Neural cell (in vitro differentiated cells): ENCODE data around the gene GNAS. TPM values are rescaled to one million over a fixed set of nuclear protein-coding genes. Genes with fewer than 3 reads are reported as not detected.

ENCODE experiments used
- H2AFZ ChIP-seq: fragments of 200-600, 300-800 bp; sonication (generic), shearing (Covaris generic); 2 replicates; pipeline ENCODE4 v1.6.0; 2014; ENCODE audit warnings: low read depth, mild to moderate bottlenecking, antibody characterized with exemption, low read length, moderate library complexity
- H3F3A ChIP-seq: fragments of 200-600 bp; shearing (Covaris generic); 2 replicates; pipeline ENCODE4 v1.6.1; 2016; ENCODE audit warnings: mild to moderate bottlenecking, moderate library complexity, mixed read lengths, antibody characterized with exemption, low read length; ENCODE audit not compliant: insufficient read depth, poor library complexity, severe bottlenecking
- H3K27ac ChIP-seq: fragments of 200-600, 300-800 bp; sonication (generic), shearing (Covaris generic); 2 replicates; pipeline ENCODE4 v1.5.1; 2014; ENCODE audit warnings: mild to moderate bottlenecking, low read length, moderate library complexity
- H3K27me3 ChIP-seq: fragments of 300-800, 200-600 bp; sonication (generic), shearing (Covaris generic); 2 replicates; pipeline ENCODE4 v1.6.0; 2014; ENCODE audit warnings: mild to moderate bottlenecking, low read depth, low read length, moderate library complexity; ENCODE audit not compliant: insufficient read depth
- H3K36me3 ChIP-seq: fragments of 300-800, 200-600 bp; sonication (generic), shearing (Covaris generic); 2 replicates; pipeline ENCODE4 v1.5.1; 2014; ENCODE audit warnings: mild to moderate bottlenecking, antibody characterized with exemption, low read length, moderate library complexity; ENCODE audit not compliant: insufficient read depth
- H3K4me2 ChIP-seq: fragments of 300-800, 200-600 bp; sonication (generic), shearing (Covaris generic); 2 replicates; pipeline ENCODE4 v1.6.0; 2014; ENCODE audit warnings: mild to moderate bottlenecking, low read length
- H3K4me3 ChIP-seq: fragments of 300-800, 200-600 bp; sonication (generic), shearing (Covaris generic); 2 replicates; pipeline ENCODE4 v1.5.1; 2014; ENCODE audit warnings: mild to moderate bottlenecking, low read length, moderate library complexity
- H3K79me2 ChIP-seq: fragments of 200-600 bp; shearing (Covaris generic); replicated peaks from 2 replicates; pipeline ENCODE4 v1.6.0; 2014; ENCODE audit warnings: mild to moderate bottlenecking, low read length, moderate library complexity; ENCODE audit not compliant: insufficient read depth
- H3K9ac ChIP-seq: fragments of 300-800, 200-600 bp; sonication (generic), shearing (Covaris generic); 2 replicates; pipeline ENCODE4 v1.6.1; 2016; ENCODE audit warnings: mild to moderate bottlenecking, low read length, mixed read lengths
- H3K9me2 ChIP-seq: fragments of 200-600 bp; shearing (Covaris generic); 2 replicates; pipeline ENCODE4 v1.6.1; 2016; ENCODE audit warnings: mild to moderate bottlenecking, low read length, mixed read lengths; ENCODE audit not compliant: insufficient read depth
- H3K9me3 ChIP-seq: fragments of 200-600, 300-800 bp; sonication (generic), shearing (Covaris generic); 2 replicates; pipeline ENCODE4 v1.6.1; 2016; ENCODE audit warnings: mild to moderate bottlenecking, mixed run types, low read length, moderate library complexity, mixed read lengths
- H4K20me1 ChIP-seq: fragments of 200-600 bp; shearing (Covaris generic); 2 replicates; pipeline ENCODE4 v1.6.1; 2016; ENCODE audit warnings: mild to moderate bottlenecking, mixed run types; ENCODE audit not compliant: insufficient read depth
- EP300 ChIP-seq: fragments of 450-650 bp; conservative IDR thresholded peaks from 2 replicates; pipeline ENCODE4 v1.6.1; 2014; ENCODE audit warnings: antibody characterized with exemption, mild to moderate bottlenecking, moderate library complexity; ENCODE audit not compliant: poor library complexity, severe bottlenecking
- EZH2 ChIP-seq: fragments of 200-600, 300-800 bp; shearing (Covaris generic), sonication (generic); IDR thresholded peaks from 2 replicates; pipeline ENCODE4 v1.6.1; 2014; ENCODE audit warnings: antibody characterized with exemption, low read length, borderline replicate concordance, mild to moderate bottlenecking; ENCODE audit not compliant: insufficient read depth, poor library complexity, severe bottlenecking
- MXI1 ChIP-seq: fragments of 450-650 bp; conservative IDR thresholded peaks from 2 replicates; pipeline ENCODE4 v1.6.1; 2014; ENCODE audit warnings: antibody characterized with exemption, mild to moderate bottlenecking; ENCODE audit not compliant: poor library complexity, severe bottlenecking
- POLR2AphosphoS5 ChIP-seq: IDR thresholded peaks from 2 replicates; pipeline ENCODE4 v1.6.1; 2012
- RAD21 ChIP-seq: fragments of 450-650 bp; conservative IDR thresholded peaks from 2 replicates; pipeline ENCODE4 v1.6.1; 2014; ENCODE audit warnings: antibody characterized with exemption, mild to moderate bottlenecking, moderate library complexity
- SMC3 ChIP-seq: fragments of 450-650 bp; conservative IDR thresholded peaks from 2 replicates; pipeline ENCODE4 v1.6.1; 2014; ENCODE audit warnings: antibody characterized with exemption, mild to moderate bottlenecking, moderate library complexity; ENCODE audit not compliant: poor library complexity
- TAF1 ChIP-seq: IDR thresholded peaks from 2 replicates; pipeline ENCODE4 v1.6.1; 2012; ENCODE audit warnings: low read depth
- polyA plus RNA-seq: library from polyadenylated mRNA; depleted of rRNA; stranded (reverse); fragments of >200 nt; gene quantifications from 2 replicates; pipeline ENCODE4 v1.2.3, GENCODE V29; 2014
- TF ChIP-seq, protein P1 (sequence below): fragments of 450-650 bp; IDR thresholded peaks from 2 replicates; pipeline ENCODE4 v1.5.1; 2014; ENCODE audit warnings: antibody characterized with exemption, mild to moderate bottlenecking, moderate library complexity; ENCODE audit not compliant: poor library complexity, severe bottlenecking
- TF ChIP-seq, protein P2 (sequence below): IDR thresholded peaks from 2 replicates; pipeline ENCODE4 v1.6.1; 2012; ENCODE audit warnings: borderline replicate concordance

GNAS gene
- polyA plus RNA-seq, 1 donor from 2014 or later = 958 TPM

DNA sequence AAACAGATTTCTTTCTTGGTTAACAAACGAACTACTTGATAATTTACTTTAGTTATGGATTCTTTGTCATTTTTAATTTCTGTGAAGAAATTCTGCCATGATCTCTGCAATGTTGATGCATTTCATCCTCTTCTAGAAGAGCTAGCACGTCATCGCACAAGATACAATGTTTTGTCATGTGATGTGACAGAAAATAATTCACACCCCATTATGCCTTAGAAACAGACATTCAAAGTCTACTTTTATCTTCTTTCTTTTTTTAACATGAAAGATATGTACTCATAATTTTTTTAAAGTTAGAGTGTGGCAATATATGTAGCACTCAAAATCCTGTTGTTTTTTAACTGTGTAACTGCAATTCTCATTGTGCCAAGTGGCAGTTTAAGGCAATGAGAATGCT, 89.0 kb downstream of the GNAS start:
- Histone ChIP-seq H3F3A (no peaks in the 10 kb centered on the region), H3K27me3 (no peaks in the 10 kb centered on the region), H3K79me2 (no peaks in the 10 kb centered on the region), H3K36me3 (no peaks in the 10 kb centered on the region), H3K9ac (no peak overlapping the region), H3K9me3 (no peaks in the 10 kb centered on the region), H3K4me2 (no peak overlapping the region), H2AFZ (no peak overlapping the region), H3K27ac (no peak overlapping the region), H3K9me2 (no peaks in the 10 kb centered on the region), H3K4me3 (no peak overlapping the region), H4K20me1 (no peaks in the 10 kb centered on the region)
- TF ChIP-seq RAD21 = no peak

DNA sequence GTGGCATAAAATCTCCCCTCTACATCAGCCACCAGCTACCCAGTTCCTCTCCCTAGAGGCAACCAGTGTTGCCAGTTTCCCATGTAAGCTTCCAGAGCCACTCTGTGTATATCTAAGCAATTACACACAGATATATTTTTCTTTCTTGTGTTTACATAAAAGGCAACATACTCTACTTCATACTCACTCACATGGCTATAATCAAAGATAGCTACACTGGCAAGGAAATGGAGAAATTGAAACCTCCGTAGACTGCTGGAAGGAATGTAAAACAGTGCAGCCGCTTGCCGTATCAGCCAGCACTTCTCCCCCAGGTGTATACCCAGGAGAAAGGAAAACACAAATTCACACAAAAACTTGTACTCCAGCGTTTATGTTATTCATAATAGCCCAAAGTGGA, 90.0 kb downstream of the GNAS start:
- Histone ChIP-seq H3K36me3 (no peaks in the 10 kb centered on the region), H4K20me1 (no peaks in the 10 kb centered on the region), H3K9me3 (no peaks in the 10 kb centered on the region), H3K9me2 (no peaks in the 10 kb centered on the region), H3F3A (no peaks in the 10 kb centered on the region), H3K4me3 (no peak overlapping the region), H2AFZ (no peak overlapping the region), H3K4me2 (no peak overlapping the region), H3K27me3 (no peaks in the 10 kb centered on the region), H3K27ac (no peak overlapping the region), H3K9ac (no peak overlapping the region), H3K79me2 (no peaks in the 10 kb centered on the region)
- TF ChIP-seq EP300 = no peak
- TF ChIP-seq SMC3 = no peak

DNA sequence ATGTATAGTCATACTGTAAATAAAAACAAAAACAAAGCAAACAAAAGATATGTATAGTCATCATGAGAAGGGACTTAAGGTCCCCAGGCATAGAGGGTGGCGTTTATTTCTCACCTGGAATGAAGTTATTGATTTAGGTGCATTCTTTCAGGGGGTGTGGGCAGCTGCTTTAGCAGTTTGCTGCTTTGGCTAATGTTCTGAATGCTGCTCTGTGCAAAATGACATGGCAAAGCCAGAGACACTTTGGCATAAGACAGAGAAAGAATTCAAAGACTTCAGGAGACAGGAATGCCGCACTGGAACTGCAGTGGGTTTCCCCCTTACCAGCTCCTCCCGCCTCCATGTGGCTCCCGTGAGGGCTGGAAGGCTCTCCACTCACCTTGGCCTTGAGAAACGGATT, 92.1 kb downstream of the GNAS start:
- H3K36me3 ChIP-seq = no peaks in the 10 kb centered on the region
- H3F3A ChIP-seq = no peaks in the 10 kb centered on the region
- no peak overlapping the region for H3K4me2 ChIP-seq
- H3K4me3 ChIP-seq = no peak overlapping the region
- no peaks in the 10 kb centered on the region for H4K20me1 ChIP-seq
- no peaks in the 10 kb centered on the region for H3K9me2 ChIP-seq
- H2AFZ ChIP-seq = no peak overlapping the region
- no peak overlapping the region for H3K27ac ChIP-seq
- H3K27me3 ChIP-seq = no peaks in the 10 kb centered on the region
- no peak overlapping the region for H3K9ac ChIP-seq
- no peaks in the 10 kb centered on the region for H3K9me3 ChIP-seq
- no peaks in the 10 kb centered on the region for H3K79me2 ChIP-seq
- TF ChIP-seq EP300 (no peak), RAD21 (no peak), SMC3 (no peak), MXI1 (no peak), TAF1 (no peak), POLR2AphosphoS5 (no peak), EZH2 (no peak)
- TF ChIP-seq, protein P1, sequence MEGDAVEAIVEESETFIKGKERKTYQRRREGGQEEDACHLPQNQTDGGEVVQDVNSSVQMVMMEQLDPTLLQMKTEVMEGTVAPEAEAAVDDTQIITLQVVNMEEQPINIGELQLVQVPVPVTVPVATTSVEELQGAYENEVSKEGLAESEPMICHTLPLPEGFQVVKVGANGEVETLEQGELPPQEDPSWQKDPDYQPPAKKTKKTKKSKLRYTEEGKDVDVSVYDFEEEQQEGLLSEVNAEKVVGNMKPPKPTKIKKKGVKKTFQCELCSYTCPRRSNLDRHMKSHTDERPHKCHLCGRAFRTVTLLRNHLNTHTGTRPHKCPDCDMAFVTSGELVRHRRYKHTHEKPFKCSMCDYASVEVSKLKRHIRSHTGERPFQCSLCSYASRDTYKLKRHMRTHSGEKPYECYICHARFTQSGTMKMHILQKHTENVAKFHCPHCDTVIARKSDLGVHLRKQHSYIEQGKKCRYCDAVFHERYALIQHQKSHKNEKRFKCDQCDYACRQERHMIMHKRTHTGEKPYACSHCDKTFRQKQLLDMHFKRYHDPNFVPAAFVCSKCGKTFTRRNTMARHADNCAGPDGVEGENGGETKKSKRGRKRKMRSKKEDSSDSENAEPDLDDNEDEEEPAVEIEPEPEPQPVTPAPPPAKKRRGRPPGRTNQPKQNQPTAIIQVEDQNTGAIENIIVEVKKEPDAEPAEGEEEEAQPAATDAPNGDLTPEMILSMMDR = no peak
- TF ChIP-seq, protein P2, sequence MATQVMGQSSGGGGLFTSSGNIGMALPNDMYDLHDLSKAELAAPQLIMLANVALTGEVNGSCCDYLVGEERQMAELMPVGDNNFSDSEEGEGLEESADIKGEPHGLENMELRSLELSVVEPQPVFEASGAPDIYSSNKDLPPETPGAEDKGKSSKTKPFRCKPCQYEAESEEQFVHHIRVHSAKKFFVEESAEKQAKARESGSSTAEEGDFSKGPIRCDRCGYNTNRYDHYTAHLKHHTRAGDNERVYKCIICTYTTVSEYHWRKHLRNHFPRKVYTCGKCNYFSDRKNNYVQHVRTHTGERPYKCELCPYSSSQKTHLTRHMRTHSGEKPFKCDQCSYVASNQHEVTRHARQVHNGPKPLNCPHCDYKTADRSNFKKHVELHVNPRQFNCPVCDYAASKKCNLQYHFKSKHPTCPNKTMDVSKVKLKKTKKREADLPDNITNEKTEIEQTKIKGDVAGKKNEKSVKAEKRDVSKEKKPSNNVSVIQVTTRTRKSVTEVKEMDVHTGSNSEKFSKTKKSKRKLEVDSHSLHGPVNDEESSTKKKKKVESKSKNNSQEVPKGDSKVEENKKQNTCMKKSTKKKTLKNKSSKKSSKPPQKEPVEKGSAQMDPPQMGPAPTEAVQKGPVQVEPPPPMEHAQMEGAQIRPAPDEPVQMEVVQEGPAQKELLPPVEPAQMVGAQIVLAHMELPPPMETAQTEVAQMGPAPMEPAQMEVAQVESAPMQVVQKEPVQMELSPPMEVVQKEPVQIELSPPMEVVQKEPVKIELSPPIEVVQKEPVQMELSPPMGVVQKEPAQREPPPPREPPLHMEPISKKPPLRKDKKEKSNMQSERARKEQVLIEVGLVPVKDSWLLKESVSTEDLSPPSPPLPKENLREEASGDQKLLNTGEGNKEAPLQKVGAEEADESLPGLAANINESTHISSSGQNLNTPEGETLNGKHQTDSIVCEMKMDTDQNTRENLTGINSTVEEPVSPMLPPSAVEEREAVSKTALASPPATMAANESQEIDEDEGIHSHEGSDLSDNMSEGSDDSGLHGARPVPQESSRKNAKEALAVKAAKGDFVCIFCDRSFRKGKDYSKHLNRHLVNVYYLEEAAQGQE = no peak
